Inflammatory macrophage treated with lipopolysaccharide for 4 hours (primary cell): ENCODE measurements around the gene SLC35E1.
"Not testable (repeated sequence)": the region's sequence is repeated elsewhere in the genome, so short reads cannot be mapped to it uniquely, and the experiment has no call there.

Experiments used
- DNase-seq: peaks from one replicate; pipeline ENCODE4 v3.0.0-alpha.2; 2020

The SLC35E1 gene

DNA sequence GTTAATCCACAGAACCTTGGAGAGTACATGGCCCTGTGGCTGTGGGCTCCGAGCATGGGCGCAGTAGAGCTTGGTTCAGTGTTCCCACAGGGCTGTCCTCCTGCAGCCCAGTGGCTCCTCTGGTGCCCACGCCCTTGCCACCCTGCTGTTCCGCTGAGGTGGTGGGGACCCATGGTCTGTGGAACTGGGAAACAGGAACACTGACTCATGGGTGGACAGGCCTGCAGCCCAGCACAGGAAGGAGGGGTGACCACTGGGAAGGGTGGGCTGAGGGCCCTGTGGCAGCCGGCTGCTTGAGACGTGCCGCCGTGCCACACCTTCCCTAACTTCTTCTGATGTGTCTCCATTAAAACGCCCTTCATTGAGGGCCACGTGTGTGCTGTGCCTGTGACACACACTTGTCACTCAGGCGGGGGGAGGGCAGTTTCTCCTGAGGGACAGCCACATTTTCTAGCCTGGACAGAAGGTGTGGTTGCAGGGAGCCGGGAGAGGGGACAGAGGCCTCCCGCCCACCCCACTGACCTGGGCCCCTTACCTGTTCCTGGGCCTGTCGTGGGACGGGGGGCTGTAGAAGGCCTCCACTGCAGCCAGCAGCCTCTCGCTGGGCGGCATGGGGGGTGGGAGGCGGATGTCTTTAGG is 51.1 kb downstream of the SLC35E1 start:
- DNase-seq = no peak

GRCh38 chr19:16520074-16520973 is 51.9 kb downstream of the SLC35E1 start:
- no peak for DNase-seq

GRCh38 chr19:16519230-16519687 is 53.0 kb downstream of the SLC35E1 start:
- DNase-seq = no peak

DNA sequence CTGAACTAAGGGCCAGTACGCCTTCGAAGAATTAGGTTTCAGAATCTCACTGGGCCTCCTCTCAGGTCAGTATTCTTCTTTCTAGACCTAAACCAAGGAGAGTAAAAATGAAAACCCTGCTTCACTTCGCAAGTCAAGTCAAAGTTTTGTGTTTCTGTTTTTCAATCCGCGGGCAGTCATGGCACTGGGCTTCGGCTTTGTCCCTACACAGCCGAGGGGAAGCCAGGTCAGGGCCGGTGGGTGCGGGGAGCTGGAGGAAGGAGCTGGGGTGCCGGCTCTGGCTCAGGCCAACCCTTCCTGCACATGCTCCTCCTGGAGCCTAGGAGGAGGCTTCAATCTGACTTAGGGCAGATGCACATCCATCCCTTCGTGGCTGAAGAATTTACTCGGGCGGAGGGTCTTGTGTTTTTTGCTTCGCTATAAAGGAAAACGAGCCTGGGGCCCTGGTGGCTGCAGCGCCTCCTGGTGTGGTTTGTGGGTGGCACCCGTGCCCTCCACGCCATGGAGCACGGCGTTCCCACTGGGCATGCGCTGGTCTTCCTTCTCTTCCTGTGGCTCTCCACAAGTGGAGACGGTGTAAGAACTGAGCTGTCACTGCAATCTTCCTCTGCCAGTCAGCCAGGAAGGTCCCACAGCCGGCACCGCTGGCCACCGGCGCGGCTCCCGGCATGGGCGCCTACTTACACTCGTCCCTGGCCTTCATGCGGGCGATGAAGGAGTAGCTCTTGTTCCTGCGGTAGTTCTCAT is 53.6 kb downstream of the SLC35E1 start:
- no peak for DNase-seq

- no peak for DNase-seq
These were observed 54.2 kb downstream of the SLC35E1 start for GRCh38 chr19:16518061-16518460.

DNA sequence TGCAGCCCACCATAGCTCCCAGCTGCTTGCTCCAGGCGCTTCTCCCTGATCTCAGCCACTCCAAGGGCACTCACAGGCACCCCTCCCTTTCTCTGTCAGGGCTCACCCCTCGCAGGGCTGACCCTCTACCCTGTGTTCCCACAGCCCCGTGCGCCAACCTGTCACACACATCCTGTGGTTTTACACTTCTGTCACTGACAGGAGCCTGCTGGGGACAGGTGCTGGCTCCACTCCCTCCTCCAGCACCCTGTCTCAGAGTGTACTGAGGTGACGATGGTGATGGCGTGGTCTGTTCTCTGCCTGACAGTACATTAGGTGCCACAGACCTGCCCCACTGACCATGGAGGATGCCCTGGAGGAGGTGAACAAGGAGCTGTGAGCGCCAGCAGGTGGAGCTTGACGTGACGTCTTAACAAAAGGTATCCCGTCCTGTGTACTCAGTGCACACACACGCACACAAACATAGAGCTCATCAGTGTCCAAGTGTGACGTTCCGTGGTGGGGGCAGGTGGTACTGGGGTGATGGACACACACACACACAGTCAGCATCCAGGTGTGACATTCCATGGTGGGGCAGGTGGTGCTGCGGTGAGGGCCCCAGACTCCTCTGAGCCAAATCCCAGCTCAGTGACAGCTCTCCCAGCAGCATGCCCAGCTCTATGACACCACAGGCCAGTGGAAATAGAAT is 55.1 kb downstream of the SLC35E1 start:
- DNase-seq = no peak

- no peak for DNase-seq
These were observed 55.8 kb downstream of the SLC35E1 start for GRCh38 chr19:16516381-16516780.

- DNase-seq = no peak
These were observed 57.7 kb downstream of the SLC35E1 start for GRCh38 chr19:16514383-16515019.

- not testable (repeated sequence) for DNase-seq
These were observed 59.6 kb downstream of the SLC35E1 start for GRCh38 chr19:16512611-16513010.

DNA sequence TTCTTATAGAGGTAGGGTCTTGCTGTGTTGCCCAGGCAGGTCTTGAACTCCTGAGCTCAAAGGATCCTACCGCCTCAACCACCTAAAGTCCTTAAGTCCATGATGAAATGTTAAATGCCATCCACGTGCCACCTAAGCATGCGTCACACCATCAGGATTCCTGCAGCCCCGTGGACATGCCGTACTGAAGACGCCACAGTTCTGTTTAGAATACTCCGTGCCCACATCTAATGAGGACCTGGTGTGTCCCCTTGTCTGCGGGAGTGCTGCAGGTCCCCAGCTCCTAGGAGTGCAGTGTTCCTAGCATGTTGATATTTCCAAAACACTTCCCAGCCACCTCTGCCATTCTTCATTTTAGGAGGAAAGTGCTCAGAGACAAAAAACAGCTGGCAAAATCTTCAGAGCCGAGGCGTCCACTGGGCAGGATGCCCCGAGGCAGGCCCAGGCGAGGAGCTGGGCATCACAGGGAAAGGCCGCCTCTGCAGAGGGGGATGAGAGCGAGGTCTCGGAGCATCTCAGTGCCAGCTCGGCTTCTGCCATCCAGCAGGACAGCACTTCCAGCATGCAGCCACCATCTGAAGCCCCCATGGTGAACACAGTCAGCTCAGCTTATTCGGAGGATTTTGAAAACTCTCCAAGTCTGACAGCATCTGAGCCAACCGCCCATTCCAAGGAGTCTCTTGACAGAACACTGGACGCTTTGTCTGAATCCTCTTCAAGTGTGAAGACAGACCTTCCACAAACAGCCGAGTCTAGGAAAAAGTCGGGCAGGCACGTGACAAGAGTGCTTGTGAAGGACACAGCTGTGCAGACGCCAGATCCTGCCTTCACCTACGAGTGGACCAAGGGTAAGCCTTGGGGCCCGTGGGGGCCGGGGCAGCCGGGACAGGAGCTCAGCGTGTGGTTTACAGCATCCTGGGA is 62.8 kb downstream of the SLC35E1 start:
- DNase-seq = no peak

DNA sequence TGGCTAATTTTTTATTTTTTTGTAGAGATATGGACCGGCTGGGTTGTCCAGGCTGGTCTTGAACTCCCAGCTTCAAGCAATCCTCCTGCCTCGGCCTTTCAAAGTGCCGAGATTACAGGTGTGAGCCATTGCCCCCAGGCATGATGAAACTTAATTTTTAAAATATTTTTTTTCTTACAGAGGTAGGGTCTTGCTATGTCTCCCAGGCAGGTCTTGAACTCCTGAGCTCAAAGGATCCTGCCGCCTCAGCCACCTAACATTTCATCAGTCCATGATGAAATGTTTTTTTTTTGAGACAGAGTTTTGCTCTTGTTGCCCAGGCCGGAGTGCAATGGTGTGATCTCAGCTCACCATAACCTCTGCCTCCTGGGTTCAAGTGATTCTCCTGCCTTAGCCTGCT is 63.7 kb downstream of the SLC35E1 start:
- no peak for DNase-seq

DNA sequence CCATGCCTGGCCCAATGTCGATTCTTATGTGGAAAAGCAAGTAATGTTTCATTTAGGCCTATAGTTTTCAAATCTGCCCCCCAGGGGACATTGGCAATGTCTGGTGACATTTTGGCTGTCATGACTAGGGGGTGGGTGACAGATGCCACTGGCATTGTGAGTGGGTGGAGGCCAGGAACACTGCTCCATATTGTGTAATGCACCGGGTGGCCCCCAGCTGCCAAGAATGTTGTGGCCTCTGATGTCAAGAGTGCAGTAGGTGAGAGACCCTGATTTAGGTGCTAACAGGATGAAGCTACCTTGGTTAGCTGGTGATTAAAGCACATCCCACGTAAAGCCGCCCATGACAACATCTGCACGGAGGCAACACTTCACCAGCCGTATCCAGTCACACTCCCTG is 65.3 kb downstream of the SLC35E1 start:
- no peak for DNase-seq

DNA sequence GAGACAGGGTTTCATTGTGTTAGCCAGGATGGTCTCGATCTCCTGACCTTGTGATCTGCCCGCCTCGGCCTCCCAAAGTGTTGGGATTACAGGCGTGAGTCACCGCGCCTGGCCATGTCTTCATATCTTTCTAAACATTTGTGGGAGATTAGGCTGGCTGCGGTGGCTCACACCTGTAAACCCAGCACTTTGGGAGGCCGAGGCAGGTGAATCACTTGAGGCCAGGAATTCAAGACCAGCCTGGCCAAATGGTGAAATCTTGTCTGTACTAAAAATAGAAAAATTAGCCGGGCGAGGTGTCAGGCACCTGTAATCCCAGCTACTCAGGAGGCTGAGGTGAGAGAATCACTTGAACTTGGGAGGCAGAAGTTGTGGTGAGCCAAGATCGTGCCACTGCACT is 66.1 kb downstream of the SLC35E1 start:
- not testable (repeated sequence) for DNase-seq

DNA sequence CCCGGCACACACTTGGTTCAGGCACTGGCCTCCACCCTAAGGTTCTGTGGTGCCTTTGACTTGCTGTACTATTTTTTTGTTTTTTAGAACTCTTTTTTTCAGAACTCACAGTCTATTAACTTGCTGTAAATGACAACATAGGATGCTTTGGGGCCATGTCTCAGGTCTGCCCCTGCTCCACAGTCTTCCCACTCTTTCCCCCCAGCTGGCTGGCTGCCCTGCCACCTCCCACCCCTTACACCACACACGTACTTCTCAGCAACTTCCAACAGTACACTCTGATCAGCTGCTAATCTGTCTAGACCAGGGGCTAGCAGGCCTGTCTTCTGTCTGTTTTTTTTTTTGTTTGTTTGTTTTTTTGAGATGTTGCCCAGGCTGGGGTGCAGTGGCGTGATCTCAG is 67.9 kb downstream of the SLC35E1 start:
- DNase-seq = no peak
